ENCODE data around the gene PLTP. TPM values are rescaled to one million over a fixed set of nuclear protein-coding genes. Genes with fewer than 3 reads are reported as not detected.

PLTP gene
- total RNA-seq, 1 donor from 2014 or later = 58.1 TPM

GRCh38 chr20:45873409-45874103 lies 38.4 kb downstream of the PLTP start:
- Mint-ChIP-seq H3K4me1 (no peaks in the 10 kb centered on the region), H3K27ac (no peak overlapping the region), H3K4me3 (no peak overlapping the region), H3K36me3 (peaks cover 1% of the 10 kb centered on the region), H3K9me3 (no peaks in the 10 kb centered on the region), H3K27me3 (ENCODE audit: low read depth) (no peaks in the 10 kb centered on the region)
- no peak for DNase-seq (ENCODE audit: low spot score in 2 of 2, unreplicated experiment in 2 of 2)
- TF ChIP-seq CTCF (IDR thresholded peaks at IDR 0.05; ENCODE audit: unreplicated experiment) = no peak

DNA sequence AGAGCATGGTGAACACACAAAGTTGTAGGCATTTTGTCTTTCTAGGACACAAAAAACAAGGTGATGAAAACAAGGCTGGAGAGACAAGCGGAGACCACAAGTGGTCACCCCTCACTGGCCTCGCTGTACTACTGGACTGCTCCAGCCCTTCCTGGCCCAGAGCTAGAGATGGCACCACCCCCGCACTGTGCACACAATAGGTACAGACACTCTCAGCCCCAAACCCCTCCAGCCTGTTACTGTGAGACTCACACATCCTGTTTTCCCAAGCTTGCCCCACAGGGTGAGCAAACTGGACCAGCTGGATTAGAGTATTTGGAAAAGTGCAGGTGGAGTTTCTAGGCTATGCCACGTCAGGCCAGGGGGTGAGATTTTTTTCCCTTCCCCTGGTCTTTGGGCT lies 39.3 kb downstream of the PLTP start:
- no peaks in the 10 kb centered on the region for H3K4me1 Mint-ChIP-seq
- H3K4me3 Mint-ChIP-seq = no peak overlapping the region
- H3K9me3 Mint-ChIP-seq = no peaks in the 10 kb centered on the region
- no peak for TF ChIP-seq CTCF (IDR thresholded peaks at IDR 0.05; ENCODE audit: unreplicated experiment)
- H3K27me3 Mint-ChIP-seq (ENCODE audit: low read depth) = no peaks in the 10 kb centered on the region
- H3K36me3 Mint-ChIP-seq = peaks cover 1% of the 10 kb centered on the region
- no peak overlapping the region for H3K27ac Mint-ChIP-seq
- no peak for DNase-seq (ENCODE audit: low spot score in 2 of 2, unreplicated experiment in 2 of 2)

- Mint-ChIP-seq H3K9me3 (no peaks in the 10 kb centered on the region), H3K27me3 (ENCODE audit: low read depth) (no peaks in the 10 kb centered on the region), H3K4me1 (no peaks in the 10 kb centered on the region), H3K27ac (no peak overlapping the region), H3K36me3 (peaks cover 1% of the 10 kb centered on the region), H3K4me3 (no peak overlapping the region)
- DNase-seq (ENCODE audit: low spot score in 2 of 2, unreplicated experiment in 2 of 2) = no peak
- TF ChIP-seq CTCF (IDR thresholded peaks at IDR 0.05; ENCODE audit: unreplicated experiment) = no peak
Measured at GRCh38 chr20:45867819-45868176, 44.2 kb downstream of the PLTP start.

DNA sequence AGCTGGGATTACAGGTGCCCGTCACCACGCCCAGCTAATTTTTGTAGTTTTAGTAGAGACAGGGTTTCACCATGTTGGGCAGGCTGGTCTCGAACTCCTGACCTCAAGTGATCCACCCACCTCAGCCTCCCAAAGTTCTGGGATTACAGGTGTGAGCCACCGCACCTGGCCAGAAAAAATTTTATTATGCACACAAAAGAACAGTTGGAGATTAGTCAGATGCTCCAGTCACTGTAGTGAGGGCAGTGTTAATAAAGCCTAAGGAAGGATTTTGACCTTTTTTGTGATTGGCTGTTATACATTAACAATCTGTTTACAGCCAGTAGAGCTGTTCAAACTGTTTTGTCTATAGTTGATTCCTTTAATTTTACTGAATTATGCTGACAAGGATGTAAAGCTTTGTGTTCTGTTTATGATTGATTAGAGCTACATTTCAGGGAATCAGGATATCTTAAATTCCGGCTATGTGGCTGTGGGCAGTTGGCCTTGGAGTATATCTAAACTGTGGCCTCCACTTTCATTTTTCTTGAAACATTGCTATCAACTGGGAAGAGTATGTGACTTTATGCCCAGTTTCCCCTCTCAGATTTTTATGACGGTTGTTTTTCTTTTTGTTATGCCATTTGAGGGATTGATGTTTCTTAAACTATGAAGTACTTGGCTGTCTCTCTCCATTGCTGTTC lies 44.7 kb downstream of the PLTP start:
- H3K9me3 Mint-ChIP-seq = no peaks in the 10 kb centered on the region
- H3K4me1 Mint-ChIP-seq = no peaks in the 10 kb centered on the region
- no peaks in the 10 kb centered on the region for H3K27me3 Mint-ChIP-seq (ENCODE audit: low read depth)
- no peak overlapping the region for H3K4me3 Mint-ChIP-seq
- H3K36me3 Mint-ChIP-seq = peaks cover under 1% of the 10 kb centered on the region
- DNase-seq (ENCODE audit: low spot score in 2 of 2, unreplicated experiment in 2 of 2) = no peak
- no peak overlapping the region for H3K27ac Mint-ChIP-seq
- no peak for TF ChIP-seq CTCF (IDR thresholded peaks at IDR 0.05; ENCODE audit: unreplicated experiment)

DNA sequence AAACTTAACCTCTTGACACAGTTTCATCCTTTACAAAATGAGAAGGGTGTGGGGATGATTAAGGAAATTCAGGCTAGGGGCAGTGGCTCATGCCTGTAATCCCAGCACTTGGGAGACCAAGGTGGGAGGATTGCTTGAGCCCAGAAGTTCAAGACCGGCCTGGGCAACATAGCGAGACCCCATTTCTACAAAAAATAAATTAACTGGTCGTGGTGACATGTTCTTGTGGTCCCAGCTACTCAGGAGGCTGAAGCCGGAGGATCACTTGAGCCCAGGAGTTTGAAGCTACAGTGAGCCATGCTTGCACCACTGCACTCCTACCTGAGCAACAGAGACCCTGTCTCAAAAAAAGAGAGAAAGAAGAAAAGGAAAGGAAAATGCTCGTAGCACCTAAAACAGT lies 45.5 kb downstream of the PLTP start:
- no peak overlapping the region for H3K27ac Mint-ChIP-seq
- no peak overlapping the region for H3K4me3 Mint-ChIP-seq
- no peaks in the 10 kb centered on the region for H3K9me3 Mint-ChIP-seq
- no peaks in the 10 kb centered on the region for H3K4me1 Mint-ChIP-seq
- H3K27me3 Mint-ChIP-seq (ENCODE audit: low read depth) = no peaks in the 10 kb centered on the region
- no peak for DNase-seq (ENCODE audit: low spot score in 2 of 2, unreplicated experiment in 2 of 2)
- TF ChIP-seq CTCF (IDR thresholded peaks at IDR 0.05; ENCODE audit: unreplicated experiment) = no peak
- no peaks in the 10 kb centered on the region for H3K36me3 Mint-ChIP-seq

All from mesothelial cell of epicardium (in vitro differentiated cells).